VCaP (cell line): Measurements from ENCODE around the gene UBE2L6.

Experiments
- H3K27ac ChIP-seq: fragments of 450-650 bp; 2 replicates; pipeline ENCODE4 v1.5.1; 2017
- CTCF ChIP-seq: fragments of 450-650 bp; conservative IDR thresholded peaks from 2 replicates; pipeline ENCODE4 v1.5.1; 2017; ENCODE audit warnings: mild to moderate bottlenecking, moderate library complexity

The UBE2L6 gene

GRCh38 chr11:57586711-57587245 is 19.3 kb upstream of the UBE2L6 start:
- TF ChIP-seq CTCF, result no peak
- no peak overlapping the region for H3K27ac ChIP-seq

GRCh38 chr11:57585301-57585700 is 17.8 kb upstream of the UBE2L6 start:
- no peak for TF ChIP-seq CTCF
- H3K27ac ChIP-seq, result no peak overlapping the region

- no peak for TF ChIP-seq CTCF
- H3K27ac ChIP-seq, result no peak overlapping the region
Observed at GRCh38 chr11:57584341-57584740, 16.9 kb upstream of the UBE2L6 start.

- no peak overlapping the region for H3K27ac ChIP-seq
- TF ChIP-seq CTCF, result no peak
Observed at GRCh38 chr11:57574061-57574460, 6.6 kb upstream of the UBE2L6 start.

GRCh38 chr11:57571606-57572005 is 4.1 kb upstream of the UBE2L6 start:
- H3K27ac ChIP-seq, result no peak overlapping the region
- no peak for TF ChIP-seq CTCF

- TF ChIP-seq CTCF, result peak; percentile 96
- peak overlapping the region; percentile 59; the same call in 1 of the 2 replicates for H3K27ac ChIP-seq
Observed at GRCh38 chr11:57568330-57568766, 876 bp upstream of the UBE2L6 start.

- TF ChIP-seq CTCF, result no peak
- peak overlapping the region; percentile 59; the same call in 1 of the 2 replicates for H3K27ac ChIP-seq
Observed at GRCh38 chr11:57566905-57567514, 462 bp downstream of the UBE2L6 start.
